Neural cell (in vitro differentiated cells): ENCODE measurements around the gene TXNDC9.

Experiments used
- CTCF ChIP-seq: fragments of 450-650 bp; IDR thresholded peaks from 2 replicates; pipeline ENCODE4 v1.5.1; 2014; ENCODE audit warnings: antibody characterized with exemption, mild to moderate bottlenecking, moderate library complexity; ENCODE audit not compliant: poor library complexity, severe bottlenecking
- EP300 ChIP-seq: fragments of 450-650 bp; conservative IDR thresholded peaks from 2 replicates; pipeline ENCODE4 v1.6.1; 2014; ENCODE audit warnings: antibody characterized with exemption, mild to moderate bottlenecking, moderate library complexity; ENCODE audit not compliant: poor library complexity, severe bottlenecking
- TAF1 ChIP-seq: IDR thresholded peaks from 2 replicates; pipeline ENCODE4 v1.6.1; 2012; ENCODE audit warnings: low read depth
- TF ChIP-seq, protein P1 (sequence below): IDR thresholded peaks from 2 replicates; pipeline ENCODE4 v1.6.1; 2012; ENCODE audit warnings: borderline replicate concordance

DNA sequence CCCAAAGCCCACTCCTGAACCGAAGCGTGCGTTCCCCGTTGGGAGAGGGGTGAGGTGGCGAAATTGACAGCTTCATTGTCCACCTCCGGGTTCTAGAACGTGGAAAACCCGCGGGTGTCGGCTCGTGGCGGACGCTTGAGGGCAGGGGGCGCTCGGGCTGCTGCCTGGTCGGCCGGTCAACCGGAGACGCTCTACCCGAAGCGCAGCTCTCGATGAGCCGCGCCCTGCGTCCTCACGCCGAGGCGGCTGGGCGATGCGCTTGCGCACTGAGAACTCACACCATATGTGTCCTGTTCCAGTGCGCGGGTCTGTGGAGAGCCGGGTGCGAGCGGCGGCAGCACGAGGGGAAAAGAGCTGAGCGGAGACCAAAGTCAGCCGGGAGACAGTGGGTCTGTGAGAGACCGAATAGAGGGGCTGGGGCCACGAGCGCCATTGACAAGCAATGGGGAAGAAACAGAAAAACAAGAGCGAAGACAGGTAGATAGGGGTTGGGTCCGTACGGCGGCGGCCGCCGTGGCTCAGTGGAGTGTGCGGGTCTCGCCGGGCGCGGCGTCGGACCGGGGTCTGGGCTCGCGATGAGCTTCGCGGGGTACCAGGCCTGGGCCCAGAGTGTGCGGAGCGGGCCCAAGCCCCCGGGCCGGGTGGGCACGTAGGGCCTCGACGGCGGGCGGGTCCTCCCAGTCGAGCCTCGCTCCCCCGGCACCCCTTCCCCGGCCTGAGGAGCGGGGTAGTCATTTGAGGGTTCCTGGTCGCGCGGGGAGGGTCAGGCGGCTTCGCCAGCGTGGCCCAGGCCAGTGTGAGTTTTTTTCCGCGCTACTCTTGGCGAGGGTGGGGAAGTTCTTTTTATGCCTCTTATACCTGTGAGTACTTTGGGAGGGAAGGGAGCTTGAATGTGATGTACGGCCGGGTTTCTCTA, 1.2 kb upstream of the TXNDC9 start, which contains the start of gene EIF5B:
- TF ChIP-seq EP300 (no peak), CTCF (peak; percentile 76), TAF1 (peak; percentile 50)
- TF ChIP-seq, protein P1, sequence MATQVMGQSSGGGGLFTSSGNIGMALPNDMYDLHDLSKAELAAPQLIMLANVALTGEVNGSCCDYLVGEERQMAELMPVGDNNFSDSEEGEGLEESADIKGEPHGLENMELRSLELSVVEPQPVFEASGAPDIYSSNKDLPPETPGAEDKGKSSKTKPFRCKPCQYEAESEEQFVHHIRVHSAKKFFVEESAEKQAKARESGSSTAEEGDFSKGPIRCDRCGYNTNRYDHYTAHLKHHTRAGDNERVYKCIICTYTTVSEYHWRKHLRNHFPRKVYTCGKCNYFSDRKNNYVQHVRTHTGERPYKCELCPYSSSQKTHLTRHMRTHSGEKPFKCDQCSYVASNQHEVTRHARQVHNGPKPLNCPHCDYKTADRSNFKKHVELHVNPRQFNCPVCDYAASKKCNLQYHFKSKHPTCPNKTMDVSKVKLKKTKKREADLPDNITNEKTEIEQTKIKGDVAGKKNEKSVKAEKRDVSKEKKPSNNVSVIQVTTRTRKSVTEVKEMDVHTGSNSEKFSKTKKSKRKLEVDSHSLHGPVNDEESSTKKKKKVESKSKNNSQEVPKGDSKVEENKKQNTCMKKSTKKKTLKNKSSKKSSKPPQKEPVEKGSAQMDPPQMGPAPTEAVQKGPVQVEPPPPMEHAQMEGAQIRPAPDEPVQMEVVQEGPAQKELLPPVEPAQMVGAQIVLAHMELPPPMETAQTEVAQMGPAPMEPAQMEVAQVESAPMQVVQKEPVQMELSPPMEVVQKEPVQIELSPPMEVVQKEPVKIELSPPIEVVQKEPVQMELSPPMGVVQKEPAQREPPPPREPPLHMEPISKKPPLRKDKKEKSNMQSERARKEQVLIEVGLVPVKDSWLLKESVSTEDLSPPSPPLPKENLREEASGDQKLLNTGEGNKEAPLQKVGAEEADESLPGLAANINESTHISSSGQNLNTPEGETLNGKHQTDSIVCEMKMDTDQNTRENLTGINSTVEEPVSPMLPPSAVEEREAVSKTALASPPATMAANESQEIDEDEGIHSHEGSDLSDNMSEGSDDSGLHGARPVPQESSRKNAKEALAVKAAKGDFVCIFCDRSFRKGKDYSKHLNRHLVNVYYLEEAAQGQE, result no peak
